ENCODE measurements around the gene VPS13D. TPM values are rescaled to one million over a fixed set of nuclear protein-coding genes. Genes with fewer than 3 reads are reported as not detected.
A peak's percentile ranks its signal among the peaks of the same experiment; 100 is the strongest.
"Not testable (repeated sequence)": the region's sequence is repeated elsewhere in the genome, so short reads cannot be mapped to it uniquely, and the experiment has no call there.

VPS13D gene
- total and polyA plus RNA-seq, 2 experiments from 2014 or later, result 9.7 to 35.7 TPM

GRCh38 chr1:12537906-12538461 lies 308.2 kb downstream of the VPS13D start:
- Histone ChIP-seq H3K4me3 (no peak overlapping the region), H3K36me3 (no peaks in the 10 kb centered on the region), H3K27ac (no peak overlapping the region), H3K4me1 (ENCODE audit: low read depth) (peaks cover 14% of the 10 kb centered on the region), H3K27me3 (no peaks in the 10 kb centered on the region), H3K9me3 (ENCODE audit: low read depth) (no peaks in the 10 kb centered on the region)
- DNase-seq (ENCODE audit: low read depth in 1 of 2, low spot score in 1 of 2), result no peak
- no peak for TF ChIP-seq CTCF (IDR thresholded peaks at IDR 0.05; ENCODE audit: low read depth, low read length)

DNA sequence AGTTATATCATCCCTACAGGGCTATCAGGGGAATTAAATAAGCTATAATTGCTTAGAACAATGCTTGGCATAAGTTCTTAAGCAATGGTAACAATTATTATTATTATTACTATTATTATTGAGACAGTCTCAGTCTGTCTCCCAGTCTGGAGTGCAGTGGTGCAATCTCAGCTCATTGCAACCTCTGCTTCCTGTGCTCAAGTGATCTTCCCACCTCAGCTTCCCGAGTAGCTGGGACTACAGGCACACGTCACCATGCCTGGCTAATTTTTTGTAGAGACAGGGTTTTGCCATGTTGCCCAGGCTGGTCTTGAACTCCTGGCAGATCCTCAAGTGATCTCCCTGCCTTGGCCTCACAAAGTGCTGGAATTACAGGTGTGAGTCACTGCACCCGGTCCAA lies 308.7 kb downstream of the VPS13D start:
- not testable (repeated sequence) for H3K4me3 ChIP-seq; H3K27ac ChIP-seq; H3K36me3 ChIP-seq; H3K27me3 ChIP-seq; H3K9me3 ChIP-seq (ENCODE audit: low read depth)
- H3K4me1 ChIP-seq (ENCODE audit: low read depth), result peaks cover 14% of the 10 kb centered on the region
- DNase-seq (ENCODE audit: low read depth in 1 of 2, low spot score in 1 of 2), result peak in 1 of 2 donors; percentile 48

DNA sequence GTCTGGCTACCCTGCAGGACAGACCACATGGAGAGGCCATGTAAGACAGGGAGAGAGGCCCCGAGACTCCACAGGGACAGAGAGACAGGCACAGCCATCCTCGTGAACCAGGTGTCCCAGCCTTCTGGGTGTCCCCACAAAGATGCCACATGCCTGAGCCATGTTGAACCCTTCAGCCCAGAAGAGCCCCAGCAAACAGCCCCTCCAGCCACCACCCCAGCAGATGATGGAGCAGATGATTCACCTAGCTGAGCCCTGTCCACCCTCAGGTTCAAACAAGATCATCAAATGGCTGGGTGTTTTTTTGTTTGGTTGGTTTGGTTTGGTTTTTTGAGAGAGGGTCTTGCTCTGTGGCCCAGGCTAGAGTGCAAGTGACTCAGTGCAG lies 309.5 kb downstream of the VPS13D start:
- no peak for DNase-seq (ENCODE audit: low read depth in 1 of 2, low spot score in 1 of 2)
- TF ChIP-seq CTCF (IDR thresholded peaks at IDR 0.05; ENCODE audit: low read depth, low read length), result no peak
- Histone ChIP-seq H3K27ac (no peak overlapping the region), H3K36me3 (no peaks in the 10 kb centered on the region), H3K4me1 (ENCODE audit: low read depth) (peaks cover 14% of the 10 kb centered on the region), H3K4me3 (no peak overlapping the region), H3K27me3 (no peaks in the 10 kb centered on the region), H3K9me3 (ENCODE audit: low read depth) (no peaks in the 10 kb centered on the region)

- no peaks in the 10 kb centered on the region for H3K36me3 ChIP-seq
- H3K4me3 ChIP-seq, result no peak overlapping the region
- H3K4me1 ChIP-seq (ENCODE audit: low read depth), result peaks cover 14% of the 10 kb centered on the region
- no peaks in the 10 kb centered on the region for H3K9me3 ChIP-seq (ENCODE audit: low read depth)
- H3K27me3 ChIP-seq, result no peaks in the 10 kb centered on the region
- H3K27ac ChIP-seq, result no peak overlapping the region
- DNase-seq (ENCODE audit: low read depth in 1 of 2, low spot score in 1 of 2), result peak; percentile 76 to 99
- peak; percentile 17 for TF ChIP-seq CTCF (IDR thresholded peaks at IDR 0.05; ENCODE audit: low read depth, low read length)
Measured at GRCh38 chr1:12539705-12540579, 310.1 kb downstream of the VPS13D start.

- DNase-seq (ENCODE audit: low read depth in 1 of 2, low spot score in 1 of 2), result no peak
- Histone ChIP-seq H3K9me3 (ENCODE audit: low read depth) (no peaks in the 10 kb centered on the region), H3K27me3 (no peaks in the 10 kb centered on the region), H3K4me3 (no peak overlapping the region), H3K36me3 (no peaks in the 10 kb centered on the region), H3K4me1 (ENCODE audit: low read depth) (peaks cover 14% of the 10 kb centered on the region), H3K27ac (no peak overlapping the region)
- TF ChIP-seq CTCF (IDR thresholded peaks at IDR 0.05; ENCODE audit: low read depth, low read length), result no peak
Measured at GRCh38 chr1:12540580-12541273, 310.9 kb downstream of the VPS13D start.
